ENCODE measurements around the gene PALM.

The PALM gene

DNA sequence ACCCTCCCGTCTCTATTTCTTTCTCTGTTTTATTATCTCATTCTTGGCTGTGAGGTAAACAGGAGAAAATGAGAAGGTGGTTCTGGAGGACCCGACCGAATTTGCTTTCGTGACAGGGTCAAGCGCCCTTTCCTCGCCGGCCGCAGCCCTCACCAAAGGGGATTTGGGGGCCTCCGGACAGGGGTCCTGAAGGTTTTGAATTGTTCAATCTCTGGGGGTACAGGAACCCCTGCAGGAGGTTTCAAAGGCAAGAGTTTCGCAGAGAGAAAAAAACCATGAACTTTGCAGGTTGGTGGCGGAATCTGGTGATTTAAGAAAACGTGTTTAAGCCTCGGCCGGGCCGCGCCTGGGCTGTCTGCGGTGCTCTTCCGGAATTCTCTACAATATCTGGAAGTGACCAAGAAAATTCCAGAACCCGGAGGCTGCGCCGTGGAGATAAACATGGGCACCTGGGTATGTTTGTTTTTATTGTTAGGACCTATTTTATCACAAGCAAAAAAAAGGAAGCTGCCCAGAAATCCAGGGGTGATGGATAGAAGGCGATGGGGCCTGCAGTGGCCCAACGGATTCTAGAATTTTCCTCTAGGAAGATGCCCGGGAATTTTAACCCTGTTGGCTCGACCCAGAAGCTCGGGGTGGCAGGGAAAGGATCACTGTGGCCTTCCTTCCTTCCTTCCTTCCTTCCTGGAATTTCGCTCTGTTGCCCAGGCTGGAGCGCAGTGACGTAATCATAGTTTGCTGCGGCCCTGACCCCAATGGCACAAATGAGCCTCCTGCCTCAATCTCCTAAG is 74.3 kb downstream of the PALM start:
- no peak for DNase-seq

DNA sequence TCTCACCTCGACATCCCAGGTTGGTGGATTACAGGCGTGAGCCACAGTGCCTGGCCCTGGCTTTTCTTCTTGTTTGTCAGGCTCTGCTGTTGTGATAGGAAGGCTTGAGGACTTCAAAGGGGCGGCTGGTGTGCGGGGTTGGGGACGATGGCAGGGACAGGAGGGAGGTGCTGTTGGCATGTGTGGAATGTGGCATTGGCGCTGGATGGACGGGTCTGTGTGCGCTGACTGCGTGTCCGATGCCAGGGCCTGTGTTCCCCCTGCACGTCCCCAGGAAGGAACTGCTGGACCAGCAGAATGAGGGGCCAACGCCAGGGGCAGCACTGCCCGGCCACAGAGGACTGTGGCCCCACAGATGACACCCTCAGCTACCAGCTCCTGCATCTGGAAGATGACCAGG is 75.8 kb downstream of the PALM start:
- no peak for DNase-seq

DNA sequence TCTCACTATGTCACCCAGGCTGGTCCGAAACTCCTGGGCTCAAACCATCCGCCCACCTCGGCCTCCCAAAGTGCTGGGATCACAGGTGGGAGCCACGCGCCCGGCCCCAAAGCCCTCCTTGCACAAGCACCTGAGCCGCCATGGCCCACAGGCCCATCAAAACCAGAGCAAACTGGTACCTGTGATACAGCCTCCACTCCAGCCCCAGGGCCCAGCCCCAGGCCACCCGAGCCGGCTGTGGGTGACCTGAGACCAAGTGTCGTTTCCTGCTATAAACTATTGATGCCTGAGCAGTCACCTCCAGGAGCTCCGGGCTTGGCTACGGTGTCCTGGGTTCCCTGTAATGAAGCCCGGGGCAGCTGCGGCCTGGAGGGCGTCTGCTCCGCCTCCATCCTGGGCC is 78.8 kb downstream of the PALM start:
- DNase-seq: no peak

DNA sequence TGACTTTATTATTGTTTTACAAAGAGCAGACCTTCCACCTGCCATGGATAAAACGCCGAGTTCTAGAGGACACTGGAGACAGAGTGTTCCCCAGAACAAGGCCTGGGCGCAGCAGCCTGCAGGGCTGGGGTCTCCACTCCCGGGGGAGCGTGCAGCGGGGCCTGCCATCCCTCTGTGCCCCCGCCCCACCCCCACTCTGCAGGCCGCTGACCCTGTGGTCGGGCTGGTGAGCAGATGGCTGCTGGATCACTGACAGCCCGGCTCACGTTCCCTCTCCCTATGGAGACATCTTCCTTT is 79.9 kb downstream of the PALM start:
- DNase-seq: no peak

DNA sequence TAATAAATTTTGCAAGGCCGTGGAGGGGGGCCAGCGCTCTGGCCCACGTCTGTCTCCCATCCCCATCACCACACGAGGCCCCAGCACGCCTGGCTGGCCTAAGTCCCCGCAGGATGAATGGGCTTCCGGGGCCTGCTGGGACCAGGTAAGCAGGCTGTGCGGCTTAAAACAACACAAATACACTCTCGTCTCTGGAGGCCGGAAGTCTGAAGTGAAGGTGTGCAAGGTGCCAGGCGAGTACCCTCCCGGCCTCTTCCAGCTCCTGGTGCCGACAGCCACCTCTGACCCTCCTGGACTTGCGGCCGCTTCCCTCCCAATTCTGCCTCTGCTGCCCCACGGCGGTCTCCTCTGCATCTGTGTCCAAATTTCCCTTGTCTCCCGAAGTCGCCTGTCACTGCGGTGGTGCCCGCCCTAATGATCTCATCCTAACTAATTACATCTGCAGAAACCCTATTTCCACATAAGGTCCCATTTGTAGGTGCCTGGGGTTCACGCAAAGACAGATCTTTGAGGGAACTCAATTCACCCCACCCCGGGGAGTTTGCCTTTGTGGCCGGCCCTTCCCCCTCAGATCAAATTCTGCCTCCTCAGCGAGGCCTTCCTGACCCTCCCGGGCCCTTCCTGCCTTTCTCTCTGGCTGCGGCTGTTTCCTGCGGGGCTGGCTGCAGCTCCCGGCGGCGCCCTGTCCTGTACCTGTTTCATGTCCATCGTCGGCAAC is 80.4 kb downstream of the PALM start:
- DNase-seq: no peak

DNA sequence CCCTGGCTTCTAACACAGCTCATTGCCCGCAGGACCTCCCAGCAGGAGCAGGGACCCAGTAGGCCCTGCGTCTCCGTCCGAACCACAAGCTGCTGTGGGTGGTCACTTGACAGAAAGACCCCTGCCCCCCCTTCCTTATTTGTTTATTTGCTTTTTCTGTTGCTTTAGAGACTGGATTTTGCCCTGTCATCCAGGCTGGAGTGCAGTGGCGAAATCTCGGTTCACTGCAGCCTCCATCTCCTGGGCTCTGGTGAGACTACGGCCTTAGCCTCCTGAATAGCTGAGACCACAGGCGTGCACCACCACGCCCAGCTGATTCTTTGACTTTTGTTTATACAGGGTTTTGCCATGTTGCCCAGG is 80.9 kb downstream of the PALM start:
- no peak for DNase-seq

DNA sequence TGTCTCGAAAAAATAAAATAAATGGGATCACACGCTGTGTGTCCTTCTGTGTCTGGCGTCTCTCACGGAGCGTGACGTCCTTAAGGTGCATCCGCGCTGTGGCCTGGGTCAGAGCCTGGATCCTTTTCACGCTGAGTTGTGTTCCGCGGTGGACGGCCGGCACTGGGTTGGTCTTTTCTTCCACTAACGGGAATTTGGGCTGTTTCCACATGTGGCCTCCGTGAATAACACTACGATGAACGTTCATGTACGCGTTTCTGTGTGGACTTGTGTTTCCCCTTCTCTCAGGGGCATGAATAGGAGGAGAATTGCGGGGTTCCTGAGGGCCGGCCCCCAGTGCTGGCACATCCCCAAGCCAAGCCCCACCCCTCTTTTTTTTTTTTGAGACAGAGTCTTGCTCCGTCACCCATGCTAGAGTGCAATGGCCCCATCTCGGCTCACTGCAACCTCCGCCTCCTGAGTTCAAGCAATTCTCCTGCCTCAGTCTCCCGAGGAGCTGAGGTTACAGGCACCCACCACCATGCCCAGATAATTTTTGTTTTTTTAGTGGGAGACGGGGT is 82.4 kb downstream of the PALM start:
- DNase-seq: no peak

DNA sequence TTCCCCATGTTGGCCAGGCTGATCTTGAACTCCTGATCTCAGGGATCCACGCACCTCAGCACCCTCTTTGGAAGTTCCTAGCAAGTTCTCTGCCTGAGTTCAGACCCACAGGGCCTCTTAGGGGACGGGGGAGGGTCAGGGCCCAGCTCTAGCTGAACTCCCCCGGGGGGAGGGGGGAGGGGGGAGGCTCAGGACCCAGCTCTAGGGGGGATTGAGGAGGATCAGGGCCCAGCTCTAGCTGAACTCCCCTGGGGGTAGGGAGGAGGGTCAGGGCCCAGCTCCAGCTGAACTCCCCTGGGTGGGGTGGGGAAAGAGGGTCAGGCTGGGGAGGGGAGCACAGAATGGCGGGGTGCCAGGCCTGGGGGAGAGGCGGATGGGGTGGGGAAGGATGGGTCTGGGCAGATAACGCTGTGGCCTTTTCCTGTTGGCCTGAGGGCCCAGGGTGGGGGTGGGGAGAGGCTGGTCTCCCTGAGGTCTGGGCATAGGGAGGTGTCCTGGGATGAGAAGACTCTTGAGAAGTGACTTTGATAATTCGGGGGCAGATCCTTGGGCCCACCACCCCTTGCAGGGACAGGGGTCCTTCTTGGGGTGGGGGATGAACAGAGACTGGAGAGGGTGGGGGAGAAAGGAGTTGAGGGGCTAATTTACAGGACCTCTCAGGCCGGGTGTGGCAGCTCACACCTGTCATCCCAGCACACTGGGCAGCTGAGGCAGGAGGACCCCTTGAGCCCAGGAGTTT is 83.0 kb downstream of the PALM start:
- DNase-seq: no peak

DNA sequence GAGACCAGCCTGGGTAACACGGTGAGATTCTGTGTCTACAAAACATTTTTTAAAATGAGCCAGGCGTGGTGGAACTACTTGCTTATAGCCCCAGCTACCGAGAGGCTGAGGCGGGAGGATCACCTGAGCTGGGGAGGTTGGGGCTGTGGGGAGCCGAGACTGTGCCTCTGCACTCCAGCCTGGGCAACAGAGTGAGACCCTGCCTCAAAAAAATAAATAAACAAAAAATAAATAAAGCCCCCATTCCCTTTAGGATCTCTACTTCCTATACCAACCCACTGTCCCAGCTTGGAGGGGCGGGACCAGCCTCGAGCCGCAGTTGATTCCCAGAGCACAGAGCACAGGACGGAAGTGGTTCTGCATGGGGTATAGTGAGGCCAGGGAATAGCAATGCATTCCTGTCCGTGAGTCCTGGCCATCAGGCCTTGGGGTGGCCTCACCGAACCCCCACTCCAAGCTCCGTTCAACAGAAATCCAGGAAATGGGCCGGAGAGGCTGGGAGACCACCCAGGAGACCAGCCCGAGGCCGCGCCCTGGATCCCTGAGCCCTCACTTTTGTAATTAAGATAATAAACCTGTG is 83.7 kb downstream of the PALM start:
- no peak for DNase-seq

DNA sequence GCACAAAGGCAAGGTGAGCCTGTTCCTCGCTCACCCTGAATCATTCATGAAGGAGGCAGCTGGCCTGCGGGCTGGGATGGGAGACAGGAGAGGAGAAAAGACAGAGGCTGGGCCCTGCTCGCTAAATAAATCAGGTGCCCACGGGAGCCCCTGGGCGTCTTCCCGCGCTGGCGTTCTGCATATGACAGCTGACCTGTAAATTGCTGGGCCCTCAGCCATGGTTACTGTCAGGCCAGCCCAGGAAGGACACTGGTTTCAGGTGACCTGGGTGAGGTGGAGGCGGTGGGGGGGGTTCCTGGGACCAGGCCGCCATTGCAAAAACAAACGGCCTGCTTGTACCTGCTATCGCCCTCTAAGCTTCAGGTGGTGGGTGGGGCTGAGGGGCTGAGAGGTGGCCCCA is 85.1 kb downstream of the PALM start:
- no peak for DNase-seq

DNA sequence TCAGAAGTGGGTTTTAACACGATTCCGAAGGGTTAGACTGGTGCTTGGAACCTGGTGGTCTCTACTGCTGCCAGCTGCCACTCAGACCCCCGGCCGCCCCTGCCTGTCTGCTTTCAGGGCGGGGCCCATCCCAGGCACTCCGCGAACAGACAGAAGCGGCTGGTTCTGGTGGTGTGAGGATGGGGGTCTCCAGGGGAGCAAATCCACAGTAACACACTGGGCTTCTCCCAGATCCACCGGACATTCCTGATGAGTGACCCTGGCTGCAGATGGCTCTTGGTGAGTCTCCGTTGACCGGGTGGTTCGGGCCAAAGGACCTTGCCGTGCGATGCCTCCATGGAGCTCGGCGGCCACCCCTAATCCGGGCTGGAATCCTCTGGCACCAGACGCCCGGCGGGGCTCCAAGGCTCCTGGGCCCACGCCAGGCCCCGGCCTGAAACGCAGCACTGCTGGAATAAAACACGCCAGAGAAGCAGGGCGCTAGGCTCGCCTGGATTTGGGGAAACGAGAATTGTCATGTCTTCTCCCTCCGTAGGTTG is 86.4 kb downstream of the PALM start:
- DNase-seq: no peak

DNA sequence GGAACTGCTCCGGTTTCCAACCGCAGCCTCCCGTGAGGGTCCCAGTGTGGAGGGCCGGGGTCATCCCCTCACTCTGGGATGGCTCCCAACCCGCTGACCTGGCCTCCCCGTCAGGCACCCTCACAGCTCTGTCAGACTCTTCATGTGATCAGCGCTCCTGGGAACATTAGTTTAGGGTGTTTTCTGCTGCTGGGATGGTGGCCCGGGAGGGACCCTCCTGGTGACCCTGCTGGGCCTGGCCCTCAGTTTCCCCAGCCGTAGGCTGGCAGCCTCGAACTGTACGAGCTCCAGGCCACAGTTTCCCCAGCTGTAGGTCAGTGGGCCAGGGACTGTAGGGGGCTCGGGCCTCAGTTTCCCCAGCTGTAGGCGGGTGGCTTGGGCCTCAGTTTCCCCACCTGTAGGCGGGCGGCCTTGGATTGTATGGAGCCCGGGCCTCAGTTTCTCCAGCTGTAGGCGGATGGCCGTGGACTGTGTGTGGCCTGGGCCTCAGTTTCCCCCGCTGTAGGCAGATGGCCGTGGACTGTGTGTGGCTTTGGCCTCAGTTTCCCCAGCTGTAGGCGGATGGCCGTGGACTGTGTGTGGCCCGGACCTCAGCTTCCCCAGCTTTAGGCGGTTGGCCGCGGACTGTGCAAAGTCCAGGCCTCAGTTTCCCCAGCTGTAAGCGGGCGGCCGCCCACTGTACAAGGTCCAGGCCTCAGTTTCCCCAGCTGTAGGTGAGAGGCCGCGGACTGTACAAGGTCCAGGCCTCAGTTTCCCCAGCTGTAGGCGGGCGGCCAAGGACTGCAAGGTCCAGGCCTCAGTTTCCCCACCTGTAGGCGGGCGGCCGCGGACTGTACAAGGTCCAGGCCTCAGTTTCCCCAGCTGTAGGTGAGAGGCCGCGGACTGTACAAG is 87.2 kb downstream of the PALM start:
- DNase-seq: no peak

DNA sequence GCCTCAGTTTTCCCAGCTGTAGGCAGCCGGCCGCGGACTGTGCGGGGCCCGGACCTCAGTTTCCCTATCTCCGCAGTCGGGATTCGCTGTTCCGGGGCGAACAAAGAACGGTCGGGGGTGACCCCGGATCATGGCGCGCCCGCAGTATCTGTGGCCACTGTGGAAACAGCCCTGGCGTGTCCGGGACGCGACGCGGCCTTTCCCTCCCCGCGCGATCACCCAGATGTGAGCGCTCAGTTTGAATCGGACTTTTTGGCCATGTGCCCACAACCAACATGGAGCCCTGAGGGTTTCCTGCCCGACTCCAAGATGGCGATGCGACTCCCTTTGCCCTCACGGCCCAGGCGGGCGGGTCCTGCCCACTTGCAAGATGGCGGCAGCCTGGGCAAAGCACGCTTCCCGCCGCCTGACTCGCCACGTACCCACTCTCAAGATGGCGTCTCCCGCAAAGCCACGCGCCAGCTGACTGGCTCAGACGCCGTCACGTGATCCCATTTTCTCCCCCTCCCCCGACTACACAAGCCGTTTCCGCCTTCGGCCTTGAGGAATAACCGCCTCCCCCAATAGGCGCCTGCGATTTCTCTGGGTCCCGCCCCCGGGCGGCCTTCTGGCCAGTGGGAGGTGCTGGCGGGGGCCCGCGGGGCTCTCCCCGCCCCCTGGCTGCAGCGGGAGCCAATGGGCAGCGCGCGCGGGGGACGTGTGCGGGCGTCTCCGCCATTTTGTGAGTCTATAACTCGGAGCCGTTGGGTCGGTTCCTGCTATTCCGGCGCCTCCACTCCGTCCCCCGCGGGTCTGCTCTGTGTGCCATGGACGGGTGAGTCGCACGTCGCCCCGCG is 88.2 kb downstream of the PALM start, which contains the start of gene PTBP1:
Gene PTBP1, plus strand, starts transcription at position 761 of the 836 bp plus-strand sequence. Its CDS starts 46 bp downstream, at position 807.
- peak; percentile 99 for DNase-seq
